Cardiac muscle cell (in vitro differentiated cells and primary cell): Measurements from ENCODE around the gene SLC50A1. TPM values are rescaled to one million over a fixed set of nuclear protein-coding genes. Genes with fewer than 3 reads are reported as not detected.

ENCODE experiments used
- DNase-seq, 2 donors: peaks; one replicate each; pipeline versions ENCODE4 v3.0.0 to v3.0.0-alpha.2; 2010 to 2017; ENCODE audit warnings: low read depth in 1 of 2, low spot score in 1 of 2
- H3K27ac ChIP-seq: fragments of 200-600 bp; sonication (generic); 2 replicates; pipeline ENCODE4 v1.5.1; 2016
- H3K27me3 ChIP-seq: fragments of 200-600 bp; sonication (generic); 2 replicates; pipeline ENCODE4 v1.6.0; 2016; ENCODE audit warnings: control low read depth
- H3K36me3 ChIP-seq: fragments of 200-600 bp; sonication (generic); 2 replicates; pipeline ENCODE4 v1.5.1; 2016; ENCODE audit warnings: control low read depth
- H3K4me1 ChIP-seq: fragments of 200-600 bp; sonication (generic); 2 replicates; pipeline ENCODE4 v1.8.1; 2017; ENCODE audit warnings: low read depth, mild to moderate bottlenecking, mixed run types
- H3K4me3 ChIP-seq: fragments of 200-600 bp; sonication (generic); 2 replicates; pipeline ENCODE4 v1.5.1; 2016; ENCODE audit warnings: mild to moderate bottlenecking
- H3K9me3 ChIP-seq: fragments of 200-600 bp; sonication (generic); 2 replicates; pipeline ENCODE4 v1.5.1; 2017; ENCODE audit warnings: low read depth, mild to moderate bottlenecking, control low read depth
- CTCF ChIP-seq: IDR thresholded peaks from 2 replicates; pipeline ENCODE4 v1.5.1; 2012; ENCODE audit warnings: low read depth, mild to moderate bottlenecking, low read length
- polyA plus RNA-seq: library from polyadenylated mRNA; unstranded; fragments of >200 nt; fragmentation: Nextera tagmentation; extraction: Ambion mirVana; gene quantifications from 2 replicates; pipeline ENCODE4 v1.2.1, GENCODE V29; 2016
- total RNA-seq: library from RNA; depleted of rRNA; stranded (reverse); fragments of >200 nt; gene quantifications from 2 replicates; pipeline ENCODE4 v1.2.3, GENCODE V29; 2016

The SLC50A1 gene
- total and polyA plus RNA-seq, 2 experiments from 2014 or later, result 18.4 to 50.7 TPM

- no peak for TF ChIP-seq CTCF
- H3K36me3 ChIP-seq, result peaks cover 28% of the 10 kb centered on the region
- no peak for DNase-seq
- H3K4me3 ChIP-seq, result no peak overlapping the region
- H3K27ac ChIP-seq, result peak overlapping the region; percentile 93
- H3K9me3 ChIP-seq, result no peaks in the 10 kb centered on the region
- peaks cover 20% of the 10 kb centered on the region for H3K4me1 ChIP-seq
- no peaks in the 10 kb centered on the region for H3K27me3 ChIP-seq
Observed at GRCh38 chr1:155134322-155134721, 1.3 kb upstream of the SLC50A1 start.

GRCh38 chr1:155134880-155135414, 705 bp upstream of the SLC50A1 start:
- Histone ChIP-seq H3K4me1 (peaks cover 19% of the 10 kb centered on the region), H3K36me3 (peaks cover 28% of the 10 kb centered on the region), H3K27ac (peak overlapping the region; percentile 93), H3K4me3 (peak overlapping the region; percentile 47), H3K9me3 (no peaks in the 10 kb centered on the region), H3K27me3 (no peaks in the 10 kb centered on the region)
- peak; percentile 76 to 97 for DNase-seq
- no peak for TF ChIP-seq CTCF

GRCh38 chr1:155136748-155137147, 1.1 kb downstream of the SLC50A1 start:
- no peak for DNase-seq
- peaks cover 24% of the 10 kb centered on the region for H3K36me3 ChIP-seq
- H3K9me3 ChIP-seq, result no peaks in the 10 kb centered on the region
- no peaks in the 10 kb centered on the region for H3K27me3 ChIP-seq
- peak overlapping the region; percentile 47 for H3K4me3 ChIP-seq
- peaks cover 13% of the 10 kb centered on the region for H3K4me1 ChIP-seq
- peak overlapping the region; percentile 93 for H3K27ac ChIP-seq
- TF ChIP-seq CTCF, result no peak

- Histone ChIP-seq H3K36me3 (peaks cover 18% of the 10 kb centered on the region), H3K4me3 (no peak overlapping the region), H3K27me3 (no peaks in the 10 kb centered on the region), H3K9me3 (no peaks in the 10 kb centered on the region), H3K4me1 (peaks cover 13% of the 10 kb centered on the region), H3K27ac (peak overlapping the region; percentile 93)
- no peak for DNase-seq
- TF ChIP-seq CTCF, result no peak
Observed at GRCh38 chr1:155137154-155137949, 1.7 kb downstream of the SLC50A1 start.

- peak within 1 kb of the TSS; percentile 83 for H3K4me3 ChIP-seq
- H3K9me3 ChIP-seq, result no peaks in the 10 kb centered on the region
- DNase-seq, result peak; percentile 84 to 88
- H3K36me3 ChIP-seq, result no peaks in the 10 kb centered on the region
- no peaks in the 10 kb centered on the region for H3K27me3 ChIP-seq
- H3K27ac ChIP-seq, result peak within 1 kb of the TSS; percentile 80
- no peak for TF ChIP-seq CTCF
- H3K4me1 ChIP-seq, result peaks cover 6% of the 10 kb centered on the region
Observed at GRCh38 chr1:155139895-155140629, 4.4 kb downstream of the SLC50A1 start, which contains the start of gene DPM3. DPM3 (minus strand) TSS chr1:155140531; CDS start chr1:155140240, 291 bp downstream.
